GM19043 (cell line): Measurements from ENCODE around the gene MEF2A.

Source experiments
- ATAC-seq: cut with Tn5 transposase; IDR thresholded peaks from one replicate; pipeline ENCODE4 v1.9.1; 2021; ENCODE audit warnings: low read depth; ENCODE audit not compliant: unreplicated experiment

MEF2A gene

GRCh38 chr15:99603828-99604227 is 38.0 kb downstream of the MEF2A start:
- no peak for ATAC-seq

DNA sequence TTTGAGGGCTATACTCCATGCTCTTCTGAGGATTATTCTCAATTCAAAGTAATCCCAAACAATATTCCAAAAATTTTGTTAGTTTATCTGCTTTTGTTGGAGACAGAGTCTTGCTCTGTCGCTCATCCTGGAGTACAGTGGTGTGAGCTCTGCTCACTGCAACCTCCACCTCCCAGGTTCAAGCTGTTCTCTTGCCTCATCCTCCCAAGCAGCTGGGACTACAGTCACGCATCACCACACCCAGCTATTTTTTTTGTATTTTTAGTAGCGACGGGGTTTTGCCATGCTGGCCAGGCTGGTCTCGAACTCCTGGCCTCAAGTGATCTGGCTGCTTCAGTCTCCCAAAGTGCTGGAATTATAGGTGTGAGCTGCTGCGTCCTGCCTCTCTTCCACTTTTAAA is 39.1 kb downstream of the MEF2A start:
- no peak for ATAC-seq

DNA sequence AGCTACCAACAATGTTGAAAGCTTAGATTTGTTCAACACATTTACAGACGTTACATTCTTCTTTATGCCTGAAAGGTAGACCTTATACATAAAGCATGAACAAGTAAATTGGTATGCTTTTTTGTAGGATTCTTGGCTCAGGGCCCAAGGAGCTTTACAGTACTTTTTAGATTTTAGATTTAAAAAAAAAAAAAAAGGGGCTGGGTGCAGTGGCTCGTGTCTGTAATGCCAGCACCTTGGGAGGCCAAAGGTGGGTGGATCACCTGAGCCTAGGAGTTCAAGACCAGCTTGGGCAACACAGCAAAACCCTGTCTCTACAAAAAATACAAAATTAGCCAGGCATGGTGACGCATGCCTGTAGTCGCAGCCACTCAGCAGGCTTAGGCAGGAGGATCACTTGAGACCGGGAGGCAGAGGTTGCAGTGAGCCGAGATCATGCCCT is 39.7 kb downstream of the MEF2A start:
- ATAC-seq = no peak

DNA sequence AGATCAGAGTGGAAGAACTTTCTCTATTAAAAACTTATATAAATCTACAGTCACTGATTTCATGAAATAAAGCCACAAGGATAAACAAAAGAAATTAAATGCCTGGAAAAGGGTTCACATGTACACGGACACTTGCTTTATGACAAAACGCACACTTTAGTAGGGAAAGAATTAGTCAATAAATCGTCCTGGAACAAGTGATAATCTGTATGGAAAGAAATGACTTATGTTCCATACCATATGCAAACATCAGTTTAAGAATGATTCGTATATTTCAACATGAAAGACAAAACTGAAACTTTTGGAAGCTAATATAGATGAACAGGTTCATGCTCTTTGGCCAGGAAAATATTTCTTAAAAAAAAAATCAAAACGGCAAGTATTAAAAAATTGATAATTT is 40.2 kb downstream of the MEF2A start:
- no peak for ATAC-seq

GRCh38 chr15:99606646-99607045 is 40.9 kb downstream of the MEF2A start:
- ATAC-seq = no peak

- ATAC-seq = no peak
Measured at GRCh38 chr15:99613481-99613880, 47.7 kb downstream of the MEF2A start.

DNA sequence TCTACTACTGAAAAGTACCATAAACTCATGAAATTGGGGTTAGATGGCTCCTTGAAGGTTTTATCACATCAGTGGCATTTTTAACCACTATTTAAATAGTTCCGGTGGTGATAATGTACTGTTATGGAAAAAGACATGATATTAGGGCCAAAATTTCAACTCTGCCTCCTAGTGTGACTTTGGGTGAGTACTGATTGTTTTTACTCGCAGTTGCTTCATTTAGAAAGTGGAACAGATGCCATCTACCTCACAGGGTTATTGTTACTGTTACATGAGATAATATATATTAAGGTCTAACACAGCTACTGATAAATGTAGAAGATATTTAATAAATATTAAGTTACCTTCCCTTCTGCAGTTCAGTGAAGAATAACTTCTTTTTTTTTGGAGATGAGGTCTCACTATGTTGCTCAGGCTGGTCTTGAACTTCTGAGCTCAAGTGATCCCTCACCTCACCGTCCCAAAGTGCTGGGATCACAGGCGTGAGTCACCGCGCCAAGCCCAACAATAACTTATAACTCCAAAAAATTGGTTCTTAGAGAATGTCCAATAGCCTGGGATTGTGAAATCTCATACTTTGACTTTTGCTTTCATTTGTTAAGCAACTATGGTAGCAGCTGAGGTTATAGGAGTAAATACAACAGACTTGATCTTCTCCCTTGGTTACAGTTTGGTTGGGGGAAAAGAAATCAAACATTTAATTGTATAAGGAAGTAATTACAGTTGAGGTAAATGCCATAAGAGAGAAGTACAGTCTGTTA is 48.3 kb downstream of the MEF2A start:
- no peak for ATAC-seq

GRCh38 chr15:99614749-99615288 is 49.0 kb downstream of the MEF2A start:
- ATAC-seq = peak; percentile 61

DNA sequence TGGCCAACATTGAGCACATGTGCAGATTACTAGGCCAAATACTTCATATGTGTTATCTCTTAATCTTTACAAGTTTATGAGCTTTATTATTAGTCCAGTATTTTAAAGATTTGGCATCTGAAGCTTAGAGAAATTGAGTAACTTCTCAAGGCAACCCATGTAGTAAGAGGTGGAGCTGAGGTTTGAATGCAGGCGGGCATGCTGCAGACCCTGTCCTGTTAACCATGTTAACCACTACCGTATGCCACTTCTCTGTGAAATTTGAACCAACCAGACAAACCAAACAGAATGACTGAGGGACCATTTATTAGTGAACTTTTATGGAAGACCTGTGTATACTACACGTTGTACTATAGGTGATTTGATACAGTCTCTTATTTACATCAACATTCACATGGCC is 49.7 kb downstream of the MEF2A start:
- ATAC-seq = no peak

- ATAC-seq = no peak
Measured at GRCh38 chr15:99616129-99616528, 50.3 kb downstream of the MEF2A start.

DNA sequence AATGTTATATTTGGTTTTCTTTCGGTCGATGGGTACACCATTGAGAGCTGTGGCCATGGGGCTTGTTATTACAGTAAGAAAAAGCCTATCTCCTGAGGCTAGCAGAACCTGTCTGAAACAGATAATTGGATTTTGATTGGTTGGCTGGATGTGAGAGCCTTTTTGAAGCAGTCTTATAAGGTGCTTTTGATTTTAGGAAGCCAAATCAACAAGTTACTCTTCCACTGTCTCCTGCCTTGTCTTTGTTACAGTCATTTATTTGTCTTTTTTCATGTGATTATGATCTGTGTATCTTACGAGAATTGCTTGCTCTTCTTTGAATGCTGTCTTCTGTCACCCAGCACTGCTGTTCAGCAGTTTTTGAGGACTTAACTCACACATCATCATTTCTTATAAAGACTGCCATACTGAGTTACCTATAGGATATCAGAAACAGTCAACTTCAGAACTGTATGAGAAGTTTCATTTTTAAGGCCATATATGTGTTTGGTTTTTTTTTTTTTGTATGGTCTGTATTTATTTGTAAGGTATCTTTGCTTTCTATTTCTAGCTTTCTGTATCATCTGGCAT is 51.1 kb downstream of the MEF2A start:
- ATAC-seq = no peak

- no peak for ATAC-seq
Measured at GRCh38 chr15:99618941-99619411, 53.2 kb downstream of the MEF2A start.

GRCh38 chr15:99619712-99620111 is 53.9 kb downstream of the MEF2A start:
- no peak for ATAC-seq

DNA sequence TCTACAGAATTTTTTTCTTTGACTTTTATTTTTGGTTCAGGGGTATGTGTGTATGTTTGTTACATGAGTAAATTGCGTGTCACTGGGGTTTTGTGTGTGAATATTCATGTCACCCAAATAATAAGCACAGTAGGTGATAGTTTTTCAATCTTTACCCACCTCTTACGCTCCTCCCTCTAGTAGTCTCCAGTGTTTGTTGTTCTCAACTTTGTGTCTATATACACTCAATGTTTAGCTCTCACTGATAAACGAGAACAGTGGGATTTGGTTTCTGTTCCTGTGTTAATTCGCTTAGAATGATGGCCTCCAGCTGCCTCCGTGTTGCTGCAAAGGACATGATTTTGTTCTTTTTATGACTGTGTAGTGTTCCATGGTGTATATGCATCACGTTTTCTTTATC is 54.4 kb downstream of the MEF2A start:
- no peak for ATAC-seq

DNA sequence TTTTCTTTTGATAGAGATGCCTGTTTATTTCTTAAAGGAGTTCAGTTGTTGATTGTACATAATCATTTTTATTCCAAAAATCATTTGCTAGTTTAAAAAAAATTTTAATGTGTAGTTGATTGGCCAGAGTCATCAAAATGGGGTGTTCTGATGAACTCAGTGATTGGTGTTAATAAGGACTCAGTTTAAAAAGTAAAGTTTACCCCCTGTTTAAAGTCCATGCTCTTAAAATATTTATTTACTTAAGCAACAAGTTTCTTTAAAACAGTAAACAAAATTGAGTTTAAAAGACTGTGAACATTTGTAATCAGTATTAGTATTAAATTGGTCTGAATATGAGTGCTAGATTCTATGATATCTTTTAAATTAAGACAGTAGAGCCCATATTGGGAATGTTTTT is 56.0 kb downstream of the MEF2A start:
- no peak for ATAC-seq

- no peak for ATAC-seq
Measured at GRCh38 chr15:99628374-99629001, 62.7 kb downstream of the MEF2A start.

GRCh38 chr15:99630607-99631131 is 64.9 kb downstream of the MEF2A start:
- ATAC-seq = no peak

DNA sequence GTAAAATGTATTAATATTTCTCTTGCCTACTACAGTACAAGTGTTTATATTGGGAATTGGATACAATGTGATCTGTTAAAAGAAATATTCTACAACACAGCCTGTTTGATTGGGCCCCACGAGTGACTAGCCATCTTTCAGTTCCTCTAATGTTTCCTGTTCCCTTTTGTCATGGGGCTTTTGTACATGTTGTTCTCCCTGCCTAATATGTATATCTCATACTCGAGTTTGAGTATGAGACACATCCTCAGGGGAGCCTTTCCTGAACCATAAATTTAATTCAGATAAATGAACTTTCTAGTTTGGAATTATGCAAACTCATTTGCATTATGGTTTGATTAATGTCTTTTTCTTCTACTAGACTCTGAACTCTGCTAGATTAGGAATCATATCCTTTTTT is 65.5 kb downstream of the MEF2A start:
- ATAC-seq = peak; percentile 88

GRCh38 chr15:99632521-99632920 is 66.7 kb downstream of the MEF2A start:
- no peak for ATAC-seq

- ATAC-seq = no peak
Measured at GRCh38 chr15:99633655-99634054, 67.9 kb downstream of the MEF2A start.

DNA sequence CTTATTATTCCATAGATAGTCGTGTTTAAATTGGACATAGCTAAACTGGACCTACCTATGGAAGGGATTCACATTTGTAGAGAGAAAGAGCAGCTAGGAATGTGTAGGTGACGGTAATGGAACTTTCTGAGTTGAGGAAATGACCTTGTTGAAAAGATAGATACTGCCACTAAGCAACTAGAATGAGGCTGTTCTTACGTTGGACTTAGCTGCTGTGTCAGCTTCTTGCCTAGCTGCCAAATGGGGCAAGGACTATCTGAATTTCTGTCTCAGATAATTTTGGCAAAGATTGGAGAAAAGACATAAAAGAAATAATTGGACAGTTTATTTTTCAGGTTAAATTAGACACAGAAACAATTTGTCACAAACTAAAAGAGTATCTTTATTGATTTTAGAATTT is 68.8 kb downstream of the MEF2A start:
- ATAC-seq = no peak
